Thoracic aorta (tissue), 2 donors: ENCODE results near the gene MARVELD3. TPM values are rescaled to one million over a fixed set of nuclear protein-coding genes. Genes with fewer than 3 reads are reported as not detected.

Experiments used
- ATAC-seq: fragments of 150-250 bp; one replicate; pipeline ENCODE4 v1.8.0; 2017; ENCODE audit warnings: low read depth; ENCODE audit not compliant: insufficient number of reproducible peaks, low FRiP score
- DNase-seq: peaks from one replicate; pipeline ENCODE4 v3.0.0-alpha.2; 2020; ENCODE audit warnings: low spot score
- H3K27ac ChIP-seq, 2 donors: fragments of 200-600 bp; sonication (generic); 1 replicate in 1 of 2; 2 replicates in 1 of 2; pipeline ENCODE4 v1.5.1; 2016; ENCODE audit warnings: mild to moderate bottlenecking in 2 of 2, moderate library complexity in 2 of 2
- H3K27me3 ChIP-seq: fragments of 200-600 bp; sonication (generic); replicated peaks from 2 replicates; pipeline ENCODE4 v1.6.0; 2016; ENCODE audit warnings: mild to moderate bottlenecking; ENCODE audit not compliant: insufficient read depth
- H3K36me3 ChIP-seq: fragments of 200-600 bp; sonication (generic); one replicate; pipeline ENCODE4 v1.5.1; 2016
- H3K4me1 ChIP-seq, 2 donors: fragments of 200-600 bp; sonication (generic); 1 replicate in 1 of 2; 2 replicates in 1 of 2; pipeline versions ENCODE4 v1.5.1 to v1.6.0; 2016; ENCODE audit warnings: low read depth in 2 of 2, mild to moderate bottlenecking in 1 of 2; ENCODE audit not compliant: control insufficient read depth in 1 of 2
- H3K4me3 ChIP-seq: fragments of 200-600 bp; sonication (generic); 2 replicates; pipeline ENCODE4 v1.5.1; 2016; ENCODE audit warnings: mild to moderate bottlenecking
- H3K9me3 ChIP-seq: fragments of 200-600 bp; sonication (generic); 2 replicates; pipeline ENCODE4 v1.5.1; 2016
- total RNA-seq, 2 donors: library from RNA; depleted of rRNA; stranded (reverse); fragments of >200 nt; gene quantifications; one replicate each; pipeline versions ENCODE4 v1.1.0 to v1.2.3, GENCODE V29; 2016
- TF ChIP-seq, protein P1 (sequence below): fragments of 200-600 bp; sonication (generic); IDR thresholded peaks from one replicate; pipeline ENCODE4 v1.5.1; 2019; ENCODE audit warnings: antibody characterized with exemption

The MARVELD3 gene
- total RNA-seq, 2 donors from 2014 or later: not detected

GRCh38 chr16:71618429-71618828 lies 7.6 kb upstream of the MARVELD3 start:
- no peaks in the 10 kb centered on the region for H3K9me3 ChIP-seq
- ATAC-seq: no peak
- no peaks in the 10 kb centered on the region for H3K4me1 ChIP-seq
- no peaks in the 10 kb centered on the region for H3K27me3 ChIP-seq
- DNase-seq: no peak
- H3K36me3 ChIP-seq: no peaks in the 10 kb centered on the region
- no peak overlapping the region for H3K4me3 ChIP-seq
- TF ChIP-seq, protein P1, sequence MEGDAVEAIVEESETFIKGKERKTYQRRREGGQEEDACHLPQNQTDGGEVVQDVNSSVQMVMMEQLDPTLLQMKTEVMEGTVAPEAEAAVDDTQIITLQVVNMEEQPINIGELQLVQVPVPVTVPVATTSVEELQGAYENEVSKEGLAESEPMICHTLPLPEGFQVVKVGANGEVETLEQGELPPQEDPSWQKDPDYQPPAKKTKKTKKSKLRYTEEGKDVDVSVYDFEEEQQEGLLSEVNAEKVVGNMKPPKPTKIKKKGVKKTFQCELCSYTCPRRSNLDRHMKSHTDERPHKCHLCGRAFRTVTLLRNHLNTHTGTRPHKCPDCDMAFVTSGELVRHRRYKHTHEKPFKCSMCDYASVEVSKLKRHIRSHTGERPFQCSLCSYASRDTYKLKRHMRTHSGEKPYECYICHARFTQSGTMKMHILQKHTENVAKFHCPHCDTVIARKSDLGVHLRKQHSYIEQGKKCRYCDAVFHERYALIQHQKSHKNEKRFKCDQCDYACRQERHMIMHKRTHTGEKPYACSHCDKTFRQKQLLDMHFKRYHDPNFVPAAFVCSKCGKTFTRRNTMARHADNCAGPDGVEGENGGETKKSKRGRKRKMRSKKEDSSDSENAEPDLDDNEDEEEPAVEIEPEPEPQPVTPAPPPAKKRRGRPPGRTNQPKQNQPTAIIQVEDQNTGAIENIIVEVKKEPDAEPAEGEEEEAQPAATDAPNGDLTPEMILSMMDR: no peak
- no peak overlapping the region for H3K27ac ChIP-seq

- no peak for ATAC-seq
Measured at GRCh38 chr16:71622088-71622487, 3.9 kb upstream of the MARVELD3 start.

GRCh38 chr16:71623597-71623996 lies 2.4 kb upstream of the MARVELD3 start:
- no peak for ATAC-seq

More at GRCh38 chr16:71622088-71622487, 3.9 kb upstream of the MARVELD3 start:
- Histone ChIP-seq H3K27me3 (no peaks in the 10 kb centered on the region), H3K27ac (no peak overlapping the region), H3K36me3 (no peaks in the 10 kb centered on the region), H3K4me1 (peaks cover 8 to 11% of the 10 kb centered on the region in 2 donors), H3K9me3 (no peaks in the 10 kb centered on the region), H3K4me3 (no peak overlapping the region)
- DNase-seq: no peak
- TF ChIP-seq, protein P1: no peak

GRCh38 chr16:71625113-71625850 lies 702 bp upstream of the MARVELD3 start:
- TF ChIP-seq, protein P1: no peak
- H3K4me3 ChIP-seq: no peak overlapping the region
- ATAC-seq: no peak
- H3K4me1 ChIP-seq: peaks cover 8 to 11% of the 10 kb centered on the region in 2 donors
- no peak for DNase-seq
- H3K36me3 ChIP-seq: no peaks in the 10 kb centered on the region
- H3K9me3 ChIP-seq: no peaks in the 10 kb centered on the region
- no peaks in the 10 kb centered on the region for H3K27me3 ChIP-seq
- H3K27ac ChIP-seq: no peak overlapping the region

More at GRCh38 chr16:71623597-71623996, 2.4 kb upstream of the MARVELD3 start:
- H3K4me3 ChIP-seq: no peak overlapping the region
- TF ChIP-seq, protein P1: no peak
- no peaks in the 10 kb centered on the region for H3K27me3 ChIP-seq
- H3K36me3 ChIP-seq: no peaks in the 10 kb centered on the region
- DNase-seq: no peak
- H3K9me3 ChIP-seq: no peaks in the 10 kb centered on the region
- H3K27ac ChIP-seq: no peak overlapping the region
- peaks cover 8 to 11% of the 10 kb centered on the region in 2 donors for H3K4me1 ChIP-seq

GRCh38 chr16:71626858-71627213 lies 852 bp downstream of the MARVELD3 start:
- Histone ChIP-seq H3K9me3 (no peaks in the 10 kb centered on the region), H3K4me3 (peak overlapping the region; percentile 67), H3K27ac (no peak overlapping the region), H3K4me1 (peaks cover 8 to 11% of the 10 kb centered on the region in 2 donors), H3K27me3 (no peaks in the 10 kb centered on the region), H3K36me3 (no peaks in the 10 kb centered on the region)
- ATAC-seq: no peak
- no peak for DNase-seq
- TF ChIP-seq, protein P1: no peak
